CD4-positive, alpha-beta memory T cell (primary cell): Measurements from ENCODE around the gene TUBGCP2. TPM values are rescaled to one million over a fixed set of nuclear protein-coding genes. Genes with fewer than 3 reads are reported as not detected.

Experiments used
- CTCF ChIA-PET: fragments of 350-600 bp; sonication (Branson Sonifier 250); formaldehyde crosslinking; loops from one replicate; lab custom pipeline; 2021; ENCODE audit warnings: inconsistent platforms; ENCODE audit not compliant: partially characterized antibody; lab: Charles Lee
- POLR2A ChIA-PET: fragments of 350-600 bp; sonication (Branson Sonifier 250); formaldehyde crosslinking; loops from one replicate; lab custom pipeline; 2021; ENCODE audit not compliant: partially characterized antibody; lab: Charles Lee
- DNase-seq, 5 donors: peaks; one replicate each; pipeline versions ENCODE4 v3.0.0 to v3.0.0-alpha.2; 2020 to 2022; ENCODE audit warnings: mixed read lengths in 1 of 5
- H3K27ac ChIP-seq: one replicate; pipeline ENCODE4 v1.7.0; 2013; ENCODE audit warnings: low read depth, low read length
- H3K27me3 ChIP-seq: 2 replicates; pipeline ENCODE4 v1.7.0; 2013; ENCODE audit warnings: mild to moderate bottlenecking, low read length, moderate library complexity; ENCODE audit not compliant: insufficient read depth
- H3K36me3 ChIP-seq: 2 replicates; pipeline ENCODE4 v1.7.0; 2013; ENCODE audit warnings: mild to moderate bottlenecking, low read length, moderate library complexity; ENCODE audit not compliant: insufficient read depth
- H3K4me1 ChIP-seq: 2 replicates; pipeline ENCODE4 v1.7.0; 2013; ENCODE audit warnings: mild to moderate bottlenecking, low read length, moderate library complexity; ENCODE audit not compliant: insufficient read depth
- H3K4me3 ChIP-seq, 2 donors: one replicate each; pipeline ENCODE4 v1.7.0; 2013; ENCODE audit warnings: low read length in 2 of 2, mild to moderate bottlenecking in 1 of 2
- H3K9me3 ChIP-seq, 2 donors: one replicate each; pipeline ENCODE4 v1.7.0; 2013; ENCODE audit warnings: low read length in 2 of 2, control low read depth in 1 of 2; ENCODE audit not compliant: control insufficient read depth in 1 of 2
- H3K27ac Mint-ChIP-seq, 7 donors: one replicate each; pipeline ENCODE4 v1.8.0; 2020 to 2021; ENCODE audit warnings: mixed read lengths in 7 of 7, mild to moderate bottlenecking in 6 of 7, inconsistent platforms in 3 of 7, moderate library complexity in 3 of 7
- H3K27me3 Mint-ChIP-seq, 2 donors: one replicate each; pipeline ENCODE4 v1.8.0; 2020 to 2021; ENCODE audit warnings: mixed read lengths in 2 of 2
- H3K36me3 Mint-ChIP-seq, 2 donors: one replicate each; pipeline ENCODE4 v1.8.0; 2020 to 2021; ENCODE audit warnings: mixed read lengths in 2 of 2, inconsistent platforms in 1 of 2, mild to moderate bottlenecking in 1 of 2
- H3K4me1 Mint-ChIP-seq, 4 donors: one replicate each; pipeline ENCODE4 v1.8.0; 2020 to 2021; ENCODE audit warnings: mixed read lengths in 4 of 4, mild to moderate bottlenecking in 1 of 4
- H3K4me3 Mint-ChIP-seq, 8 donors: one replicate each; pipeline ENCODE4 v1.8.0; 2020 to 2021; ENCODE audit warnings: mixed read lengths in 8 of 8, mild to moderate bottlenecking in 7 of 8, moderate library complexity in 6 of 8, inconsistent platforms in 3 of 8
- H3K9me3 Mint-ChIP-seq, 8 donors: one replicate each; pipeline ENCODE4 v1.8.0; 2020 to 2021; ENCODE audit warnings: mixed read lengths in 8 of 8, mild to moderate bottlenecking in 5 of 8, inconsistent platforms in 3 of 8, moderate library complexity in 1 of 8
- intact Hi-C: fragments of 100-400 bp; cut with micrococcal nuclease; formaldehyde crosslinking; loops from one replicate; pipeline ENCODE4 v1.15.1; 2023
- polyA plus RNA-seq, 2 donors: library from polyadenylated mRNA; unstranded; fragments of 300-500 nt; fragmentation: Illumina TruSeq; gene quantifications; one replicate each; pipeline ENCODE4 v1.2.3, GENCODE V29; 2021
- total RNA-seq, 2 experiments: library from RNA; stranded (reverse); gene quantifications; one replicate each; pipeline ENCODE4 v1.2.3, GENCODE V29; 2021

Gene TUBGCP2
- total and polyA plus RNA-seq, 4 experiments from 2014 or later, result 14.1 to 74.0 (median 53.7) TPM

DNA sequence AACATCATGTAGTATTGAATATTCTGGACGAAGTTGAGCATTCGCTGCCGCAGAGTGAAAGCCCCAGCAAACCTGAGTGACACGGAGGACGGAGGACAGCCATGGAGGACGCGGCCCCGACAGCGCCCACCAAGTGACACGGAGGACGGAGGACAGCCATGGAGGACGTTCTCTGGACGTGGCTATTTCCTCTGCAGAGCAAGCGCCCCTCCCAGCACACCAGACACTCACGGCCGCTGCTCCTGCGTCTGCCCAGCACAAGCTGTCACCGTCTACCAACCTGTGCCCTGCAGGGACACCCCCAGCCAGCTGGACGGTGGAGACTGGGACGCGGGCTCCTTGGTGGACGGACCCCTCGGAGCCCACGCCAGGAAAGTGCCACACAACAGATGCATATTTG is 24.7 kb downstream of the TUBGCP2 start:
- intact Hi-C loops, result no loop called here
- no peaks in the 10 kb centered on the region for H3K27me3 ChIP-seq
- no peaks in the 10 kb centered on the region for H3K9me3 ChIP-seq
- peaks cover 43 to 57% of the 10 kb centered on the region in 2 donors for H3K36me3 Mint-ChIP-seq
- no peak overlapping the region for H3K4me3 Mint-ChIP-seq
- no peaks in the 10 kb centered on the region for H3K27me3 Mint-ChIP-seq
- ChIA-PET CTCF (no interaction called here), POLR2A (no interaction called here)
- peaks cover 0 to 3% (median 0%) of the 10 kb centered on the region in 8 donors for H3K9me3 Mint-ChIP-seq
- H3K4me1 Mint-ChIP-seq, result peaks cover 4 to 24% (median 11%) of the 10 kb centered on the region in 4 donors
- H3K36me3 ChIP-seq, result peaks cover 60% of the 10 kb centered on the region
- H3K4me1 ChIP-seq, result peaks cover 11% of the 10 kb centered on the region
- DNase-seq, result no peak
- no peak overlapping the region for H3K27ac ChIP-seq
- H3K4me3 ChIP-seq, result no peak overlapping the region
- no peak overlapping the region for H3K27ac Mint-ChIP-seq

GRCh38 chr10:133282846-133283390 is 25.8 kb downstream of the TUBGCP2 start:
- DNase-seq, result no peak
- Histone ChIP-seq H3K9me3 (no peaks in the 10 kb centered on the region), H3K36me3 (peaks cover 51% of the 10 kb centered on the region), H3K4me3 (no peak overlapping the region), H3K27ac (no peak overlapping the region), H3K4me1 (peaks cover 21% of the 10 kb centered on the region), H3K27me3 (no peaks in the 10 kb centered on the region)
- Mint-ChIP-seq H3K4me1 (peaks cover 13 to 34% (median 21%) of the 10 kb centered on the region in 4 donors), H3K27me3 (no peaks in the 10 kb centered on the region), H3K4me3 (no peak overlapping the region), H3K27ac (no peak overlapping the region), H3K9me3 (peaks cover 0 to 3% (median 0%) of the 10 kb centered on the region in 8 donors), H3K36me3 (peaks cover 39 to 57% of the 10 kb centered on the region in 2 donors)
- intact Hi-C loops, result no loop called here
- ChIA-PET CTCF (no interaction called here), POLR2A (interaction anchor here (0.6 kb wide), 1 partner anchor 25 kb away, joined by 3 read pairs; no protein-coding TSS in a partner anchor)

- no peaks in the 10 kb centered on the region for H3K9me3 ChIP-seq
- no peak overlapping the region for H3K27ac ChIP-seq
- Mint-ChIP-seq H3K27me3 (no peaks in the 10 kb centered on the region), H3K36me3 (peaks cover 36 to 51% of the 10 kb centered on the region in 2 donors), H3K4me1 (peaks cover 17 to 41% (median 25%) of the 10 kb centered on the region in 4 donors), H3K4me3 (no peak overlapping the region), H3K9me3 (peaks cover 0 to 3% (median 0%) of the 10 kb centered on the region in 8 donors), H3K27ac (peak overlapping the region in 1 of 7 donors; percentile 19)
- H3K4me1 ChIP-seq, result peaks cover 32% of the 10 kb centered on the region
- POLR2A ChIA-PET, result interaction anchor here (0.9 to 2.5 kb wide), 2 partner anchors 19 to 25 kb away, joined by 4 to 8 read pairs; no protein-coding TSS in a partner anchor
- H3K27me3 ChIP-seq, result no peaks in the 10 kb centered on the region
- no peak overlapping the region for H3K4me3 ChIP-seq
- DNase-seq, result no peak
- CTCF ChIA-PET, result interaction anchor here (1.0 to 1.5 kb wide), 3 partner anchors 21 to 26 kb away, joined by 3 to 7 read pairs (median 3); no protein-coding TSS in a partner anchor
- intact Hi-C loops, result no loop called here
- peaks cover 47% of the 10 kb centered on the region for H3K36me3 ChIP-seq
These were observed 26.9 kb downstream of the TUBGCP2 start for GRCh38 chr10:133281628-133282372.

GRCh38 chr10:133281084-133281483 is 27.6 kb downstream of the TUBGCP2 start:
- peaks cover 36% of the 10 kb centered on the region for H3K4me1 ChIP-seq

DNA sequence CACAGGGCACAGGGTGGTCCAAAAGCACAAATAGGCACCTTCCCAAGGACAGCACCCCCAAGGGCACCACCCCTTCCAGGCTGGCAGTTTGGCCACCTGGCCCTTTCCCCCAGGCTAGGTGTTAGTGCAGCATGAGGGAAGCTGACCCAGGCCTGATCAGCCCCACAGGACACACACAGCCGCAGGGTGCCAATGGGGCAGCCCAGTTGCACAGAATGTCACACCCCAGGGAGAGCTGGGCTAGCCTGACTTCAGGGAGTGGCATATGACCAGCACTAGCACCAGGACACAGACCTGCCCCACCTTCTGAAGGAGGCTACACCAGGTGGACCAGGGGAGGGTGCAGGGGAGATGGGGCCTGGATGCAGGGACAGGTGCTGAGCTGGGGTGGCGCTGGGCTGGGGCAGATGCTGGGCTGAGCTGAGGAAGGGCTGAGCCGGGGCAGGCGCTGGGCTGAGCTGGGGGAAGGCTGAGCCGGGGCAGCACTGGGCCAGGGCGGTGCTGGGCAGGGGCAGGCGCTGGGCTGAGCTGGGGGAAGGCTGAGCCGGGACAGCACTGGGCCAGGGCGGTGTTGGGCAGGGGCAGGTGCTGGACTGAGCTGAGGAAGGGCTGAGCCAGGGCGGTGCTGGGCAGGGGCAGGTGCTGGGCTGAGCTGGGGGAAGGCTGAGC is 28.1 kb downstream of the TUBGCP2 start:
- no peak overlapping the region for H3K27ac ChIP-seq
- POLR2A ChIA-PET, result interaction anchor here (0.7 to 11.6 kb wide), 3 partner anchors 19 to 78 kb away, joined by 3 to 236 read pairs (median 8); no protein-coding TSS in a partner anchor
- H3K9me3 ChIP-seq, result no peaks in the 10 kb centered on the region
- H3K36me3 ChIP-seq, result peaks cover 40% of the 10 kb centered on the region
- Mint-ChIP-seq H3K27ac (peak overlapping the region in 5 of 7 donors; percentile 11 to 98 (median 97)), H3K9me3 (no peaks in the 10 kb centered on the region), H3K27me3 (no peaks in the 10 kb centered on the region), H3K4me1 (peaks cover 15 to 37% (median 29%) of the 10 kb centered on the region in 4 donors), H3K4me3 (no peak overlapping the region), H3K36me3 (peaks cover 23 to 43% of the 10 kb centered on the region in 2 donors)
- CTCF ChIA-PET, result interaction anchor here (1.5 to 3.1 kb wide), 2 partner anchors 27 kb away, joined by 7 to 16 read pairs; no protein-coding TSS in a partner anchor
- no peak overlapping the region for H3K4me3 ChIP-seq
- H3K4me1 ChIP-seq, result peaks cover 39% of the 10 kb centered on the region
- no peak for DNase-seq
- H3K27me3 ChIP-seq, result no peaks in the 10 kb centered on the region
- intact Hi-C loops, result no loop called here

More at GRCh38 chr10:133281084-133281483, 27.6 kb downstream of the TUBGCP2 start:
- Histone ChIP-seq H3K4me3 (no peak overlapping the region), H3K27ac (no peak overlapping the region), H3K36me3 (peaks cover 45% of the 10 kb centered on the region), H3K9me3 (no peaks in the 10 kb centered on the region), H3K27me3 (no peaks in the 10 kb centered on the region)
- no peak overlapping the region for H3K4me3 Mint-ChIP-seq
- H3K36me3 Mint-ChIP-seq, result peaks cover 28 to 43% of the 10 kb centered on the region in 2 donors
- ChIA-PET POLR2A (interaction anchor here (2.5 to 11.6 kb wide), 2 partner anchors 20 to 26 kb away, joined by 8 to 236 read pairs; no protein-coding TSS in a partner anchor), CTCF (interaction anchor here (1.0 to 1.5 kb wide), 2 partner anchors 22 to 26 kb away, joined by 3 to 7 read pairs; no protein-coding TSS in a partner anchor)
- no peak for DNase-seq
- H3K27ac Mint-ChIP-seq, result no peak overlapping the region
- H3K27me3 Mint-ChIP-seq, result no peaks in the 10 kb centered on the region
- no peaks in the 10 kb centered on the region for H3K9me3 Mint-ChIP-seq
- intact Hi-C loops, result no loop called here
- peaks cover 17 to 36% (median 27%) of the 10 kb centered on the region in 4 donors for H3K4me1 Mint-ChIP-seq

- Mint-ChIP-seq H3K36me3 (peaks cover 17 to 45% of the 10 kb centered on the region in 2 donors), H3K4me3 (peak overlapping the region in 1 of 8 donors; percentile 10), H3K4me1 (peaks cover 15 to 47% (median 34%) of the 10 kb centered on the region in 4 donors), H3K27me3 (no peaks in the 10 kb centered on the region), H3K9me3 (no peaks in the 10 kb centered on the region), H3K27ac (peak overlapping the region; percentile 75 to 99 (median 98))
- H3K4me3 ChIP-seq, result no peak overlapping the region
- ChIA-PET POLR2A (interaction anchor here (0.7 to 11.6 kb wide), 3 partner anchors 18 to 79 kb away, joined by 3 to 236 read pairs (median 8); no protein-coding TSS in a partner anchor), CTCF (interaction anchor here (1.0 to 3.1 kb wide), 4 partner anchors 21 to 28 kb away, joined by 3 to 16 read pairs (median 9); no protein-coding TSS in a partner anchor)
- no peaks in the 10 kb centered on the region for H3K27me3 ChIP-seq
- no peak for DNase-seq
- peak overlapping the region; percentile 99 for H3K27ac ChIP-seq
- peaks cover 47% of the 10 kb centered on the region for H3K4me1 ChIP-seq
- intact Hi-C loops, result no loop called here
- no peaks in the 10 kb centered on the region for H3K9me3 ChIP-seq
- peaks cover 31% of the 10 kb centered on the region for H3K36me3 ChIP-seq
These were observed 29.1 kb downstream of the TUBGCP2 start for GRCh38 chr10:133279326-133280226.
